DOHH2 (cell line): ENCODE data around the gene RPS6KB2.
"Not testable (repeated sequence)": the region's sequence is repeated elsewhere in the genome, so short reads cannot be mapped to it uniquely, and the experiment has no call there.

Experiments used
- CTCF ChIP-seq: fragments of 200-600 bp; sonication (generic); IDR thresholded peaks from one replicate; pipeline ENCODE4 v1.5.1; 2014; ENCODE audit warnings: antibody characterized with exemption, mild to moderate bottlenecking, low read depth, low read length; ENCODE audit not compliant: poor library complexity, severe bottlenecking
- EZH2phosphoT487 ChIP-seq: fragments of 200-600 bp; sonication (generic); IDR thresholded peaks from 2 replicates; pipeline ENCODE4 v1.6.1; 2017; ENCODE audit warnings: borderline replicate concordance, mild to moderate bottlenecking, antibody characterized with exemption, low read length, moderate library complexity, mixed read lengths

DNA sequence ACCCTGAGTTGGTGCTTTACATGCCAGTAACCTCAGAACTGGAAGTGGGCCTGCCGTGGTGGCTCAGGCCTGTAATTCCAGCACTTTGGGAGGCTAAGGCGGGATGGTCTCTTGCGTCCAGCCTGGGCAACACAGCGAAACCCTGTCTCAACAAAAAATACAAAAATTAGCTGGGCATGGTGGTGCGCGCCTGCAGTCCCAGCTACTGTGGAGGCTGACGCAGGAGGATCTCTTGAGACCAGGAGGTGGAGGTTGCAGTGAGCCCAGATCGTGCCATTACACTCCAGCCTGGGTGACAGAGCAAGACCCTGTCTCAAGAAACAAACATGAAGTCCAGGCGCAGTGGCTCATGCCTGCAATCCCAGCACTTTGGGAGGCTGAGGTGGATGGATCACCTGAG is 25.2 kb upstream of the RPS6KB2 start:
- TF ChIP-seq CTCF, EZH2phosphoT487: not testable (repeated sequence)
